ENCODE measurements around the gene SLC6A17.

The SLC6A17 gene

DNA sequence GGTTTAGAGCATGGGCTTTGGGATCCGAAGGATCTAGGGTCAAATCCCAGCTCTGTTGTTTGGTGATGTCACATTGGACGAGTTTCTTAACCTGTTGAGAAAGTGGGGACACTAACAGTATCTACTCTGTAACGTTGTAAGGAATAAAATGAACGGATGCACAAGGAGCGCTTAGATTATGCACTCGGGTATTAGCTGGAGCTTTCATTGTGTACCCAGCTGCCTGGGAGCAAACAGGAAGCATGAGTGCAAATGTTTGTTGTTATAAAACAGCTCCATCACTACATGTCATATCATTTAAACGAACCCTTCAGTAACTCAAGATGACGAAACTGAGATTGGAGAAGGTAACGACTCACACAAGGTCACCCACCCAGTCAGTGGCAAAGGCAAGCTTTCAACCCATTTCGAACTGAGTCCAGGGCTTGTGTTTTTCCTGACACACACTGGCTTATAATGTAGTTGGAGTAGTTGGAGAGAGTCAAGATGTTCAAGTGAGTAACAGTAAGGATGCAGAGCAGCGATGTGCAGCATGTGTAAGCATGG lies 16.2 kb upstream of the SLC6A17 start:
- DNase-seq (ENCODE audit: extremely low spot score, insufficient read length, low read depth), result no peak
- no peak for FAIRE-seq

DNA sequence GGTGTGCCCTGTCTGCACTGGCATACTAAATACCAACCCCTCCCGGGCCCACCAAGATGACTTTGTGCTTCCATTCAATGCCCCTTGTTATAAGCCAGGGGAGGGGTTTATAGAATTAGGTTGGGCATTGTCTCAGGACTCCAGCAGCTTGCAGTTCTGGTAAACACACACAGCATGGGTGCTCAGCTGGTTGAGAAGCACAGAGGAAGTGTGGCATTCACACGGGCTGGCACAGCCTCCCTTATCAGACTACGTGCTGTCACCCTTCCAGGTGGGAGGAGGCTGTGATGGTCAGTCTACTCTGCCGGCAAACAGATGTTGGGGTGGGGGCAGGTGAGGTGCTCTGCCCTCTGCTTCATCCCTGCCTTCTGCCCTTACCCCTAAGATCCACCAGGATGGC lies 15.0 kb upstream of the SLC6A17 start:
- DNase-seq (ENCODE audit: extremely low spot score, insufficient read length, low read depth), result no peak
- no peak for FAIRE-seq

DNA sequence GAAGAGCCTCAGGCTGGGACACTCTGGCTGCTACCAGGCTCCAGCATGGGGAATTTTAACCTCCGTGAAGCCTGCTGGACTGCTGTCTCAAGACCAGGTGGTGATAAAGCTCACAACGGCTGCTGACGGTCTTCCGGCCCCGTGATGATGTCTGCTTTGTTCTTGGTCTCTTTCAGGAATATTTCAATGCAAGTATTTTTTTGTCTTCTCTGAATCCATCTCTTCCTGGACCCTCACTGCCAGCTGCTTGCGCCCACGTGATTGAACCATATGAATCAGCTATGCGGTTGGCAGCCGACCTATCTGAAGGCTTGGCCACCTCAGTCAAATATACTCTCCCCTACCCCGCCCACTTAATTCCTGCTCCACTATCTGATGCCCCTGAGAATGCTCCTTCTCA lies 14.6 kb upstream of the SLC6A17 start:
- DNase-seq (ENCODE audit: extremely low spot score, insufficient read length, low read depth) (no peak), FAIRE-seq (no peak)

DNA sequence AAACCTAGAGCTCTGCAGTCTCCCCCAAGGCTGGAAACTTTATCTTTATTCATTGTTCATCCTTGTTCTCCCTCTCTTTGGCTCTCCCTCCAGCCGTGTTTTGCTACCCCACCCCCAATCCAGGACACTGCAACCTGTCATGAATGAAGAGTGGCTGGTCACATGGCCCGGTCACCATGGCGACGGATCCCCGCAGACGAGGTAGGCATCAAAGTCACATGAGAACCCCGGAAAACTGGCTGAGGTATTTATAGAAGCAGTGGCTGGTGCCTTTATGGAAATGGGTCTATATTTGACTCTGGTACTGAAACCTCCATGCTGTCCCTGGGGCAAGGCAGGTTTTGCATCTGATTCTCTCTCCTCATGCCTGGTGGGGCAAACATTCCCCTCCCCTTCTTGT lies 13.4 kb upstream of the SLC6A17 start:
- DNase-seq (ENCODE audit: extremely low spot score, insufficient read length, low read depth), result no peak
- no peak for FAIRE-seq

DNA sequence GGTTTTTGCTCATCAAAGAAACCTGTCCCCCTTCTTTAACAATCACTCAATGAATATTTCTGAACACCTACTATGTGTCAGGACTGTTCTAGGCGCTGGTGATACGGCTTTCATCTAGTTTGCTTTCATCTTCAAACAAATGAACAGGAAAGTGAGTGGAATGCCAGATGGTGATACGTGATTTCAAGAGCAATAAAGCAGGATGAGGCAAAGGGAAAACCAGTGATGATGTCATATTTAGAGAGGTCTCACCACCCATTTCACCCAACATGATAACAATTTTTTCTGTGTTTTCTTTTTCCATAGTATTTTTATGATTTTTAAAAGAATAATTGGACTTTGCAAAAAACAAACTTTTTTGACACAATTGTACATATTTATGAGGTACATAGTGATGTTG lies 11.3 kb upstream of the SLC6A17 start:
- DNase-seq (ENCODE audit: extremely low spot score, insufficient read length, low read depth), result no peak
- FAIRE-seq, result no peak

DNA sequence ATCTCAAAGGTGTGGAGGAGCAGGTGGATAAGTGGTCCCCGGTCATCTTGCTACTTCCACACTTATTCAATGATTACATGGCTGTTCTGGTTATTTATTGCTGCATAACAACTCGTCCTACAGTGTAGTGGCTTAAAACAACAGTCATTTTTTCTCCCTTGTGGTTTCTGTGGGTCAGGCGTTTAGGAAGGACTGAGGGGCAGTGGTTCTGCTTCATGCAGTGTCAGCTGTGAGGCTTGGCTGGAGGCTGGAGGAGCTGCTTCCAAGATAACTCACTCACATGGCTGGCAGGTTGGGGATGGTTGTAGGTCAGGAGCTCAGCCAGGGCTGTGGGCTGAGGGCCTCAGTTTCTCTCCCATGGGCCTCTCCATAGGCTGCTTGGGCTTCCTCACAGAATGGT lies 5.9 kb upstream of the SLC6A17 start:
- no peak for DNase-seq (ENCODE audit: extremely low spot score, insufficient read length, low read depth)
- FAIRE-seq, result no peak

DNA sequence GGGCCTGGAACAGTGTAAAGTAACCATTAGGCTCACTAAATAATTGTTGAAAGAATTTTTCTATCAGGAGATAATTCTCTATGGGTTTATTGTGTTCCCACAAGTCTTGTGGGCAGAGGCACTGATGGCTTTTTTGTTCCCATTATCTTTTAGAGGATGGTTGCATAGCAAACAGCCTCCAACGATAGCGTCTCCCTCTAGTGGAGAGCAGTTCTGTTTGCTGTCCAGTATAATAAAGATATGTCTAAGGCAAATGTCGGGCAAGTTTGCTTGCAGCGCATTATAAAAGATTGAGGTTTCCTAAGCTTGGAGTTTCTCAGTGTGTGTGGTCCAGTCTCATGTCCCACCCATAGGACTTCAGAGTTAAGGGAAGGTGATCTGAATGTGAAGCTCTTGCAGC lies 1.3 kb upstream of the SLC6A17 start:
- no peak for FAIRE-seq
- no peak for DNase-seq (ENCODE audit: extremely low spot score, insufficient read length, low read depth)

DNA sequence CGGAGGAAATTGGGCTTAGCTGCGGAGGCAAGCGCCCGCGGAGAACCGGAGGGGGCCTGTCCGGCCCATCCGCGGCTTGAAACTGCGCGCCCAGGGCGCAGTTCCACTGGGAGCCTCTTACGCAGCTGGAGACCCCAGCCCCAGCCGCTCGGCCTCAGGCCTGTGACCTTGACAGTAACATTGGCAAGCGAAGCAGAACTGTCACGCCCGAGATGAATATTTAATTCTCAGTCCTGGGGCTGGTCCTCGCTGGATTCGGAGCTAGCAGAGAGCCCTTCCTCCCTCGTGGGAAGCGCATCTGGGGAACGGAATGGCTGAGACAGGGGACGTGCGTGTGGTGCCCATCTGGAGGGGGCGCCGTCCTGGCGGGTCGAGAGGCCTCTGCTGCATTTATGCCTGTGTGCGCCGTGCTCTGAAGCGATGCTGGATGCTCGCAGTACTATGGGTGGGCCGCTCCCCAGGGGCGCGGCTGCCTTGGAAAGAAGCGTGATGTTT lies 928 bp downstream of the SLC6A17 start:
- DNase-seq (ENCODE audit: extremely low spot score, insufficient read length, low read depth), result no peak
- FAIRE-seq, result no peak

DNA sequence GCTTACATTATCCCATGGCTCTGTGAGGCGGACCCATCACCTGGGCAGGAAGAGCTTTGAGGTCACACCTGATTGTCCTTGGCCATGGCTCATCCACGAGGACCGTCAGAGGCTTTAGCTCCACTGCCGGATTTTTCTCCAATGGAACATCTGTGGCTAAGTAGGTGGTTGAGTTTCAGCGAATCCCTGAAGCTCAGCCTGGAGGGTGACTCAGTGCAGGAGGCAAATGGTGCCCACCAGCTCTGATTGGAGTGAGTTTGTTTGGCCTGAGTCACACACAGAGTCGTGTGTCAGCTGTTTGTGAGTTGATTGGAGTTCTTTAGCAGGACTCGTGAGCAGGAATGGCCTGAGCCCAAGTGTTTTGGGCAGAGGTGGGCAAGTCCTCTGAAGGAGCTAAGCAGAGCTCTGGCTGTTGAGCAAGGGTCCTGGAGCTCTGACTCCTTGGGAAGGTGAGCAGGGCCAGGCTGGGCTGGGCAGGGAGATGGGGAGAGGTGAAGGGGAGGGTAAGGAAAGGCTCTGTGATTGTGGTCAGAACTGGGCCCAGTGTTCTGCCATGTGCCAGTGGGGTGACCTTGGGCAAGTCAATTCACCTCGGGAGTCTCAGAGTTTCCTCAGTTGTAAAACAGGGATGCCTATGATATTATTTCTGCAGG lies 2.0 kb downstream of the SLC6A17 start:
- DNase-seq (ENCODE audit: extremely low spot score, insufficient read length, low read depth), result no peak
- FAIRE-seq, result no peak

DNA sequence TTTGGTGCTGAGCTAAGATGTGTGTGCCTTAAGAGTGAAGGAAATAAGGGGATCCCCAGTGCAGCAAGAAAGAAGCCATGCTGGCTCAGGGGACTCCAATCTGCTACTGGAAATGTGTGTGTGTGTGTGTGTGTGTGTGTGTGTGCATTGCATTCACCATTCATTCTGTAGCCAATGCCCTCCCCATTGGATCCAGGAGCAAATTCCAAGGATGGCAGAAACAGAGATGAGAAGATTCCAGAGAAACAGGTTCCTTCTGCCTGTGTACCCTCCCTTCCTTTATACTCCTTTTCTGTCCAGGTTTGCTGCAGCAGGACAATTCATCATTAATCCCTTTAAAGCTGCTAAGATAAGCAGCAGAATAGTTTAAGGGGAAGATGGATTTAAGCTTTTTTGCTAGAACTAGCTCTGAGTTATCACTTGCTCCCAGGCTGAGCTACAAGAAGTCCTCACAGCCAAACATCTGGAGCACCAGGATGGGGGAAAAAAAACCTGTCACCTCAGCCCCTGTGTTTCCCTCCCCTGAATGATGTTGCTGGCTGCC lies 3.2 kb downstream of the SLC6A17 start:
- DNase-seq (ENCODE audit: extremely low spot score, insufficient read length, low read depth) (no peak), FAIRE-seq (no peak)

DNA sequence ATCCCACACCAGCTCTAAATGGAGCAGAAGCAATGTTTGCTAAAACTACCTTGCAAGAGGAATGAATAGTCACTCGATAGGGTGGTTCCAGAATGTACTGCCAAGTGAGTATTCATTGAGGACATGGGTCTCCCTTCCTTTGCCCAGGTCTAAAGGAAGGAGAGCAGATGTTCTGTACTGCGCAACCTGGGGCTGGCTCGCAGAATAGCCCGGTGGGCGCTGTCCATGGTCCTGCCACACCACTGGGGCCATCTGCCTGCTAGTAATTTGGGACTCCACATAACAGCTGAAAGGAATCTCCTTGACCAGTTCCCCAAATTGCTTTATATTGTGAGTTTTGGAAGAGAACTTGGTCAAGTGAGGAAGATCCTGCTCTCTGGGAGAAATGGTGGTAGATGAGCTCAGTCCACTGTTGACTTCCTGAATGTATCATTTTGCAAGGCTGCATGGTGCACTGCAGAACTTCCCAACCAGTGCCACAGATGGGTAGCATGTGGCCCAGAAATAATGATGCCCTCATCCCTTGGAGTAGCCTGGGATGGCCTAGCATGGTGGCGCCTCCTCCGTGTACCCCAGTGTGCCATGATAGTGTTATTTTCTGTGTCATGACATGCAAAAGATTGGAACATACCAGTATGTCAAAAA lies 5.7 kb downstream of the SLC6A17 start:
- DNase-seq (ENCODE audit: extremely low spot score, insufficient read length, low read depth) (peak; percentile 20), FAIRE-seq (no peak)

DNA sequence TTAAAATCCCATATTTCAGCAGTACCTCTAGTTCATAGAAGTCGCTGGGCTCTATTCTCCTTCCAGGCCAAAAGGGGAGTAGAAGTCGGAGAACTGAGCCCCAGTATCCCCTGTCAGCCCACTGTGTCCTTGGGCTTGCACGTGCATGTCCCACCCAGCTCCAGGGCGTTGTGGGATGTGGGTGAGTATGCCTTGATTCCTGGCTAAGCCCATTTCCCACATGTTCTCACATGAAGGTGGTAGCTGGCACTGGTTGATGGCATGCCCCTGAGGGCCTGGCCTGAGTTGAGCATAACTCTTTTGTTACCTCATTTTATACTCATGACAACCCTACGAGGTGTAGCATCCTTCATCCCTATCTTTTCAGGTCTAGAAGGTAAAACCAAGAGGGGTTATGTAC lies 8.0 kb downstream of the SLC6A17 start:
- no peak for DNase-seq (ENCODE audit: extremely low spot score, insufficient read length, low read depth)
- no peak for FAIRE-seq

DNA sequence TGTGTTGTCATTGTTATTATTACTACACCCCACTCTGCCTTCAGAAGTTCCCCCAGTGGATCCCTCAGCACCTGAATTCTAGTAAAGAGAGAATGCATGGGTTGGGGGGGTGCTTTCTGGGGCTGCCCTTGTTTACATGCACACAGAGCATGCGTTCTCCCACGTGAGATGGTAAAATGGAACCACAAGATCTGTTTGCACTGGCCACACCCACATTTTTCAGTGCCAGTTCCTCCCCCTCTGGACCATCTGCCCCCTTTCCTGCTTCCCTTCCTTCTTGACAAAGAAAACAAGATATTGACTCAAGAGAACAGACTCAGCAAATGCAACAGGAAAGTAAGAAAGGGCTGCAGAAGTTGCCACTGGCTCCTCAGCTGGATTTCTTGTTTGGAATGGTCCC lies 8.9 kb downstream of the SLC6A17 start:
- DNase-seq (ENCODE audit: extremely low spot score, insufficient read length, low read depth) (no peak), FAIRE-seq (no peak)

DNA sequence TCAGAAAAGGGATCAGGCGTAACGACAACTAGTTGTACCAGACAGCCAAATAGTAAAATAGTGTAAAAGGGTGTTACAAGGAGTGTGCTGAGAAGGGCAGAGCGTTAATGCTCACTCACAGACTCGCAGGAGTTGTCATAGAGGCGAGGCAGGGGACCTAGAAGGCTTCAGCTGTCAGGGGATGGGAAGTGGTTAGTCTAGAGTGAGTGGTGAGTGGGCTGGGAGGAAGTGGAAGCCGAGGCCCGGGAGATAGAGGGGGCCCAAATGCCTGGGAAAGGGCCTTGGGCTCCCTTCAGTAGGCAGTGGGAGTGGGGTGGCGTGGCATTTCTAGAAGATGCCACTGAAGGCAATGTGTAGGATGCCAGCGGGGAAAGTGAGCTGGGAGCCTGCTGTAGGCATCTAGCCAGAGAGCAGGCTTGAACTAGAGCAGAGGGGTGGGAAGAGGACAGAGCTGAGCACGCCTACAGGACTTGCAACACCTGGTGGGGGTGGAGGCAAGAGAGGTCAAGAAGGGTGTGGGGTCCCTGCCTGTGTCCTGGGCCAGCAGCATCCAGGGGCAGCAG lies 10.3 kb downstream of the SLC6A17 start:
- FAIRE-seq (no peak), DNase-seq (ENCODE audit: extremely low spot score, insufficient read length, low read depth) (no peak)

DNA sequence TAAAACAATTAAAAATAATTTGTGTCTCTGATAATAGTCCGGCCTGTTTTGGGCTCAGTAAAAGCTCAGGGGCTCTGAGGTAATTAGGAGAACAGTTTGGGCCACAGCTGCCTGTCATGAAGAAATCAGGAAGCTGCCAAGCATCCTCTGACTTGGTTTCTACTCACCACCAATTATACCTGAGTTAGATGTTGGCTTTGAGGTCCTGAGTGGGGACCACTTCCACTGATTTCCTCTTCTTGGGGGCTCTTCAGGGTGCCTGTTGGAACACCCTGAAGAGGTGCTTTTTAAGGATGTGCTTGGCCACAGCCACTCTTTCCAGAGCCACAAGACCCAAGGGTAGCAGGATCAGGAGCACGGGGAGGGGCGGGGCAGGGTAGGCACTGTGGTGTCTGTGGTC lies 10.9 kb downstream of the SLC6A17 start:
- FAIRE-seq (no peak), DNase-seq (ENCODE audit: extremely low spot score, insufficient read length, low read depth) (no peak)

DNA sequence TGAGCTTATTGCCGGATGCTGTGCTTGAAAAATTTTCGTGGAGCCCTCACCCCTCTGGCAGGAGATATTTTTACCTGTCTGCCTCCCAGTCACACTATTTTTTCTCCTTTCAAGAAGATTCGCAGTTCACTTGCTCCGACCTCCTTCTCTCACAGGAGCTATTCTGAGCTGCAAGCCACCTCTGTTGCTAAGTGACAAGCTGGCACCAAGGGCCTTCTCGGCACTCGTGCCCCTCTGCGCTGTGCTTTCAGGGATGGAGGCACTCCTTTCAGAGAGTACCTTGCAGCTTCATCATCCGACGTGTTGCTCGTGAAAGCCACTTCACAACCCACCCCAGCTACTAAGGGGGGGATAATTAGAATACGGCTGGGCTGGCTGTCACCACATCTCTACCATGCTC lies 11.6 kb downstream of the SLC6A17 start:
- DNase-seq (ENCODE audit: extremely low spot score, insufficient read length, low read depth), result no peak
- no peak for FAIRE-seq

DNA sequence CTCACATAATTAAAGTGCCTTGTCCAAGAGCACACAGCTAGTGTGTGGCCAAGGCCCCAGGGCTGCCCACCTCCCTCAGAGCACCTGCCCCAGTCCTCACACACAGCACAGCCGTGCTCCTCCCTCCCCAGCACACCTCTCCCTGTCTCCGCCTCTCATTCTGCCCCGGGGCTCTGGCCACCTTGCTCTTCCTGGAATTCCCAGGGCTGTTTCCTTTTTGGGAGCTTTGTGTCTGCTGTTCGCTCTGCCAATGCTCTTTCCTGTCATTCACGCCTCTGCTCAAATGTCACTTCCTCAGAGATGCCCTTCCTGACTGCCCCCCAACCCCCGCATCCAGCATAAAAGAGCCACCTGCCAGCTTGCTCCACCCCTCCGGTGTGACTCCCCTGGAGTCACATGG lies 13.3 kb downstream of the SLC6A17 start:
- DNase-seq (ENCODE audit: extremely low spot score, insufficient read length, low read depth) (no peak), FAIRE-seq (no peak)

DNA sequence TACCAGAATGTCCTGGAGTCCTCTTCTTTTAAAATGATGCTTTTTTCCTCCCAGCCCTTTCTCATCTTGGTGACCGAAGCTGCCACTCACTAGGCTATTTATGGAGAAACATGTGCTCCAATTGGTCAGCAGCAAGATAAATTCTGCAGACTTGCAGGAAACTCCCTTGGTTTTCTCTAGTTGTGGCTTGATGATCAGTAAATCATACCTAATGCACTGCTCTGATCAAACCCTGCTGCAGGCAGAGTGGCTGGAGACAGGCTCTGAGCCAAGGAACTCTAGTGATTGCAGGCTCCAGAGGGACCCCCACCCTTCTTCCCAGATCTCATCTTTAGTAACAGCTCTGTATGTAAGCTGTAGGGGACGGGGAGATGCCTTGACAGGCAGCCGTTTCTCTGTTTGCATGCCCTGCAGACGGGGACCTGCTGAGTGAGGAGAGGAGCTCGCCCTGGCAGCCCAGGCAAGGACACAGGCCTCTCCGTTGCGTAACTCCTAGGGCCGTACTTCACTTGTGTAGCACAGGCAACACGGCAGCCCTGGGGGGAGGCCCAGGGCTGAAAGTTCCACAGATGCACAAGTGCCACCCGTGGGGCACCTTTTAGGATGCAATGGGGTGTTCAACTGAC lies 14.5 kb downstream of the SLC6A17 start:
- FAIRE-seq (no peak), DNase-seq (ENCODE audit: extremely low spot score, insufficient read length, low read depth) (no peak)

DNA sequence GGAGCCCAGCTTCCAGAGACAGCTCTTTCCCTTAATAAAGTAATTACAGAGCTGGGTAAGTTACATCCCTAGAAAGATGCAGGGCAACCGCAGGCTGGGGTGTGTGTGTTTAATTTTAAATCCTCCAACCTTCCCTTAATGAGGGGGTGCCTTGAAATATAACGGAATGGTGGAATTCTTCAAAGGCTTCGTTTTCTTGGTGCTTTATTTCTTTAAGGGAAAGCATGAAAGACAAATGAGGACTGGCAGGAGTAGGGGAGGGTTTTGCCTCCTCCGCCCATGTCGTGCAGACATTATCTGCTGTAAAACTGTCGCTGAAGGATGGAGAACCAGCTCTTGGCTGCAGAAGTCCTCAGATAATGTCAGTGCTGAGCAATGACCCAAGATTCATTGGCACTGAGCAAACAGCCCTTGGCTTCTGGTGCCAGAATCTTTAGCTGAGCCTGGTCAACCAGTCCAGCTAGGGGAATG lies 15.5 kb downstream of the SLC6A17 start:
- DNase-seq (ENCODE audit: extremely low spot score, insufficient read length, low read depth), result no peak

DNA sequence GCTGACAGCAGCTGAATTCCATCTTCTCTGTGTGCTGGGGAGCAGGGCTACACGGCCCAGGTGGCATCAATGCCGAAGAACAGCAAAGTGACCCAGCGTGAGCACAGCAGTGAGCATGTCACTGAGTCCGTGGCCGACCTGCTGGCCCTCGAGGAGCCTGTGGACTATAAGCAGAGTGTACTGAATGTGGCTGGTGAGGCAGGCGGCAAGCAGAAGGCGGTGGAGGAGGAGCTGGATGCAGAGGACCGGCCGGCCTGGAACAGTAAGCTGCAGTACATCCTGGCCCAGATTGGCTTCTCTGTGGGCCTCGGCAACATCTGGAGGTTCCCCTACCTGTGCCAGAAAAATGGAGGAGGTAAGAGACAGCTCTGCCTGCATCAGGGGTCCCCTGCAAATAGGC lies 16.6 kb downstream of the SLC6A17 start:
- DNase-seq (ENCODE audit: extremely low spot score, insufficient read length, low read depth), result no peak

More for the DNA sequence above, 15.5 kb downstream of the SLC6A17 start:
- no peak for FAIRE-seq

More for the DNA sequence above, 16.6 kb downstream of the SLC6A17 start:
- FAIRE-seq, result no peak
